ENCODE measurements around the gene GRPEL2.

Gene GRPEL2, protein sequence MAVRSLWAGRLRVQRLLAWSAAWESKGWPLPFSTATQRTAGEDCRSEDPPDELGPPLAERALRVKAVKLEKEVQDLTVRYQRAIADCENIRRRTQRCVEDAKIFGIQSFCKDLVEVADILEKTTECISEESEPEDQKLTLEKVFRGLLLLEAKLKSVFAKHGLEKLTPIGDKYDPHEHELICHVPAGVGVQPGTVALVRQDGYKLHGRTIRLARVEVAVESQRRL

GRCh38 chr5:149345147-149345891 is at the start of gene GRPEL2:
Gene GRPEL2, plus strand, starts transcription at chr5:149345499. Its CDS starts 41 bp downstream, at chr5:149345540.
- H3K4me3 Mint-ChIP-seq = peak within 1 kb of the TSS; percentile 91 to 97 (median 92)
- peak within 1 kb of the TSS; percentile 92 to 98 (median 96) for H3K27ac Mint-ChIP-seq
- H3K4me1 Mint-ChIP-seq = peaks cover 24% of the 10 kb centered on the region
- TF ChIP-seq, protein P1, sequence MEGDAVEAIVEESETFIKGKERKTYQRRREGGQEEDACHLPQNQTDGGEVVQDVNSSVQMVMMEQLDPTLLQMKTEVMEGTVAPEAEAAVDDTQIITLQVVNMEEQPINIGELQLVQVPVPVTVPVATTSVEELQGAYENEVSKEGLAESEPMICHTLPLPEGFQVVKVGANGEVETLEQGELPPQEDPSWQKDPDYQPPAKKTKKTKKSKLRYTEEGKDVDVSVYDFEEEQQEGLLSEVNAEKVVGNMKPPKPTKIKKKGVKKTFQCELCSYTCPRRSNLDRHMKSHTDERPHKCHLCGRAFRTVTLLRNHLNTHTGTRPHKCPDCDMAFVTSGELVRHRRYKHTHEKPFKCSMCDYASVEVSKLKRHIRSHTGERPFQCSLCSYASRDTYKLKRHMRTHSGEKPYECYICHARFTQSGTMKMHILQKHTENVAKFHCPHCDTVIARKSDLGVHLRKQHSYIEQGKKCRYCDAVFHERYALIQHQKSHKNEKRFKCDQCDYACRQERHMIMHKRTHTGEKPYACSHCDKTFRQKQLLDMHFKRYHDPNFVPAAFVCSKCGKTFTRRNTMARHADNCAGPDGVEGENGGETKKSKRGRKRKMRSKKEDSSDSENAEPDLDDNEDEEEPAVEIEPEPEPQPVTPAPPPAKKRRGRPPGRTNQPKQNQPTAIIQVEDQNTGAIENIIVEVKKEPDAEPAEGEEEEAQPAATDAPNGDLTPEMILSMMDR (IDR thresholded peaks at IDR 0.05; ENCODE audit: unreplicated experiment in 3 of 3) = no peak
- no peaks in the 10 kb centered on the region for H3K27me3 Mint-ChIP-seq (ENCODE audit: low read depth)
- no peaks in the 10 kb centered on the region for H3K9me3 Mint-ChIP-seq
- peaks cover 23% of the 10 kb centered on the region for H3K36me3 Mint-ChIP-seq (ENCODE audit: low read depth)

- no peaks in the 10 kb centered on the region for H3K27me3 Mint-ChIP-seq (ENCODE audit: low read depth)
- TF ChIP-seq, protein P1 (IDR thresholded peaks at IDR 0.05; ENCODE audit: unreplicated experiment in 3 of 3) = no peak
Observed at GRCh38 chr5:149297340-149298025, 47.8 kb upstream of the GRPEL2 start.

DNA sequence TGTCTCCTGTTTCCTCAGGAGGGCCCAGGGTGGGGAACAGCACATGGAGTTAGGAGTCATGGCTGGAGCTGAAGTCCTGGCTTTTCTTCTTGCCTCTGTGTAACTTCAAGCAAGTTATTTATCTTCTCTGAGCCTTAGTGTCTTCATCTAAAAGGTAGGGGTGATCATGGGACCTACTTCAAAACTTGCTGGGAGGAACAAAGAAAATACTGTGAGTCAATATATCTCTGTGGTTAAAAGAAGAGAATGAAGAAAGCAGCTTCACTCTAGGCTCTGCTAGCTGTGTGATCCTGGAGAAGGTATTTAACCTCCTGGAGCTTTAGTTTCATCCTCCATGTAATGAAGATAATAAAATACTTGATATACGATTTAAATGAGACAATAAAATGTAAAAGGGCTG is 47.1 kb upstream of the GRPEL2 start:
- no peak overlapping the region for H3K4me3 Mint-ChIP-seq
- no peaks in the 10 kb centered on the region for H3K36me3 Mint-ChIP-seq (ENCODE audit: low read depth)
- TF ChIP-seq, protein P1 (IDR thresholded peaks at IDR 0.05; ENCODE audit: unreplicated experiment in 3 of 3) = no peak
- H3K9me3 Mint-ChIP-seq = no peaks in the 10 kb centered on the region
- no peaks in the 10 kb centered on the region for H3K27me3 Mint-ChIP-seq (ENCODE audit: low read depth)
- peaks cover 15% of the 10 kb centered on the region for H3K4me1 Mint-ChIP-seq
- peak overlapping the region in 1 of 3 experiments; percentile 34 for H3K27ac Mint-ChIP-seq

More at GRCh38 chr5:149297340-149298025, 47.8 kb upstream of the GRPEL2 start:
- H3K27ac Mint-ChIP-seq = no peak overlapping the region
- no peak overlapping the region for H3K4me3 Mint-ChIP-seq
- no peaks in the 10 kb centered on the region for H3K9me3 Mint-ChIP-seq
- H3K36me3 Mint-ChIP-seq (ENCODE audit: low read depth) = no peaks in the 10 kb centered on the region
- H3K4me1 Mint-ChIP-seq = peaks cover 15% of the 10 kb centered on the region

- Mint-ChIP-seq H3K4me3 (no peak overlapping the region), H3K27me3 (ENCODE audit: low read depth) (no peaks in the 10 kb centered on the region), H3K36me3 (ENCODE audit: low read depth) (no peaks in the 10 kb centered on the region), H3K27ac (no peak overlapping the region), H3K4me1 (peaks cover 15% of the 10 kb centered on the region), H3K9me3 (no peaks in the 10 kb centered on the region)
- TF ChIP-seq, protein P1 (IDR thresholded peaks at IDR 0.05; ENCODE audit: unreplicated experiment in 3 of 3) = no peak
Observed at GRCh38 chr5:149298842-149299404, 46.4 kb upstream of the GRPEL2 start.

DNA sequence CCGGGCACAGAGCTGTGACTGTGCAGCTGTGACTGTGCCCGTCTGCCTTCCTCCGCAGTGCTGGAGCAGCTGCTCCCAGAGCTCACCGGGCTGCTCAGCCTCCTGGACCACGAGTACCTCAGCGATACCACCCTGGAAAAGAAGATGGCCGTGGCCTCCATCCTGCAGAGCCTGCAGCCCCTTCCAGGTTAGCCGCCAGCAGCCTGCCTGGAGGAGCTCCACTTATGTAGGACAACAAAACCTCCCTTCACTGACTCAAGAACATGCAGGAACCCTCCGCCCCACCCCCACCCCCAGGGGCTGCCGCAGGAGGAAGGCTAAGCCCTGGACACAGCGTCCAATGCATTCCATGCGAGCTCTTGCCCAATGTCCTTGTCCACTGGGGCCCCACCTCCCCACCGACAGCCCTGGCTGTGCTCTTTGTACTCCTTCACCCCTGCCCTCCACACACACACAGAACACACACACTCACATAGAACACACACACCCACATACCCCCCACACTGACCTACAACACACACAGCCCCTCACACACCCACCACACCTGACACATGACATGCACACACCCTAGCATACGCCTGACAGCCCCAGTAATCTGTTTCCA is 45.7 kb upstream of the GRPEL2 start:
- Mint-ChIP-seq H3K36me3 (ENCODE audit: low read depth) (no peaks in the 10 kb centered on the region), H3K4me1 (peaks cover 15% of the 10 kb centered on the region), H3K27me3 (ENCODE audit: low read depth) (no peaks in the 10 kb centered on the region), H3K9me3 (no peaks in the 10 kb centered on the region), H3K4me3 (no peak overlapping the region), H3K27ac (no peak overlapping the region)
- TF ChIP-seq, protein P1 (IDR thresholded peaks at IDR 0.05; ENCODE audit: unreplicated experiment in 3 of 3) = no peak

Measured in nephron (organoid).